ENCODE measurements around the gene CNFN.

DNA sequence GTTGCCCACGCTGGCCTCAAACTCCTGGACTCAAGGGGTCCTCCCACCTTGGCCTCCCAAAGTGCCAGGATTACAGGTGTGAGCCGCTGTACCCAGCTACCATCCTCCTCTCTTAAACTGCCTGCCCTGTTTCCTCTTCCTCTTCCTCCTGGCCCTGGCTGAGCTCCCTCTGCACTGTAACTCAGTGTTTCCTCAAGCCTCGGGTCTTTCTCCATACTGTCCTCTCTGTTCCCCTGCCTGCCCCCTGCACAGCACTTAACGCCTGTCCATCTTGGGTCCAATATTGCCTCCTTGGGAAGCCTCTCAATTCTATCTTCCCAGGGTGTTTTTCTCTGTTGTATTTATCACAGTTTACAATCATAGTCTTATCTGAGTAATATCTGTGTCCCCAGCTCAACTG lies 31.0 kb upstream of the CNFN start:
- TF ChIP-seq YY1 (IDR thresholded peaks at IDR 0.05; ENCODE audit: low read depth) (no peak), RAD21 (IDR thresholded peaks at IDR 0.05; ENCODE audit: low read depth) (no peak), ZBTB7A (IDR thresholded peaks at IDR 0.05; ENCODE audit: low read depth) (no peak), CEBPB (IDR thresholded peaks at IDR 0.05) (no peak), EP300 (IDR thresholded peaks at IDR 0.05; ENCODE audit: borderline replicate concordance) (no peak)
- TF ChIP-seq, protein P1, sequence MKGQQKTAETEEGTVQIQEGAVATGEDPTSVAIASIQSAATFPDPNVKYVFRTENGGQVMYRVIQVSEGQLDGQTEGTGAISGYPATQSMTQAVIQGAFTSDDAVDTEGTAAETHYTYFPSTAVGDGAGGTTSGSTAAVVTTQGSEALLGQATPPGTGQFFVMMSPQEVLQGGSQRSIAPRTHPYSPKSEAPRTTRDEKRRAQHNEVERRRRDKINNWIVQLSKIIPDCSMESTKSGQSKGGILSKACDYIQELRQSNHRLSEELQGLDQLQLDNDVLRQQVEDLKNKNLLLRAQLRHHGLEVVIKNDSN (IDR thresholded peaks at IDR 0.05): no peak
- TF ChIP-seq, protein P2, sequence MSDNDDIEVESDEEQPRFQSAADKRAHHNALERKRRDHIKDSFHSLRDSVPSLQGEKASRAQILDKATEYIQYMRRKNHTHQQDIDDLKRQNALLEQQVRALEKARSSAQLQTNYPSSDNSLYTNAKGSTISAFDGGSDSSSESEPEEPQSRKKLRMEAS (IDR thresholded peaks at IDR 0.05): no peak
- TF ChIP-seq, protein P3, sequence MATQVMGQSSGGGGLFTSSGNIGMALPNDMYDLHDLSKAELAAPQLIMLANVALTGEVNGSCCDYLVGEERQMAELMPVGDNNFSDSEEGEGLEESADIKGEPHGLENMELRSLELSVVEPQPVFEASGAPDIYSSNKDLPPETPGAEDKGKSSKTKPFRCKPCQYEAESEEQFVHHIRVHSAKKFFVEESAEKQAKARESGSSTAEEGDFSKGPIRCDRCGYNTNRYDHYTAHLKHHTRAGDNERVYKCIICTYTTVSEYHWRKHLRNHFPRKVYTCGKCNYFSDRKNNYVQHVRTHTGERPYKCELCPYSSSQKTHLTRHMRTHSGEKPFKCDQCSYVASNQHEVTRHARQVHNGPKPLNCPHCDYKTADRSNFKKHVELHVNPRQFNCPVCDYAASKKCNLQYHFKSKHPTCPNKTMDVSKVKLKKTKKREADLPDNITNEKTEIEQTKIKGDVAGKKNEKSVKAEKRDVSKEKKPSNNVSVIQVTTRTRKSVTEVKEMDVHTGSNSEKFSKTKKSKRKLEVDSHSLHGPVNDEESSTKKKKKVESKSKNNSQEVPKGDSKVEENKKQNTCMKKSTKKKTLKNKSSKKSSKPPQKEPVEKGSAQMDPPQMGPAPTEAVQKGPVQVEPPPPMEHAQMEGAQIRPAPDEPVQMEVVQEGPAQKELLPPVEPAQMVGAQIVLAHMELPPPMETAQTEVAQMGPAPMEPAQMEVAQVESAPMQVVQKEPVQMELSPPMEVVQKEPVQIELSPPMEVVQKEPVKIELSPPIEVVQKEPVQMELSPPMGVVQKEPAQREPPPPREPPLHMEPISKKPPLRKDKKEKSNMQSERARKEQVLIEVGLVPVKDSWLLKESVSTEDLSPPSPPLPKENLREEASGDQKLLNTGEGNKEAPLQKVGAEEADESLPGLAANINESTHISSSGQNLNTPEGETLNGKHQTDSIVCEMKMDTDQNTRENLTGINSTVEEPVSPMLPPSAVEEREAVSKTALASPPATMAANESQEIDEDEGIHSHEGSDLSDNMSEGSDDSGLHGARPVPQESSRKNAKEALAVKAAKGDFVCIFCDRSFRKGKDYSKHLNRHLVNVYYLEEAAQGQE (IDR thresholded peaks at IDR 0.05; ENCODE audit: low read depth): no peak
